Mesothelial cell of epicardium (in vitro differentiated cells): ENCODE measurements around the gene C1orf146. TPM values are rescaled to one million over a fixed set of nuclear protein-coding genes. Genes with fewer than 3 reads are reported as not detected.

ENCODE experiments used
- DNase-seq, 2 experiments: peaks; one replicate each; pipeline ENCODE4 v3.0.0; 2021; ENCODE audit warnings: low spot score in 2 of 2; ENCODE audit not compliant: unreplicated experiment in 2 of 2
- H3K27ac Mint-ChIP-seq: 2 replicates; pipeline ENCODE4 v1.8.0; 2021; ENCODE audit warnings: mixed read lengths
- H3K27me3 Mint-ChIP-seq: 2 replicates; pipeline ENCODE4 v1.8.0; 2021; ENCODE audit warnings: low read depth, mixed read lengths
- H3K36me3 Mint-ChIP-seq: 2 replicates; pipeline ENCODE4 v1.8.0; 2021; ENCODE audit warnings: mixed read lengths
- H3K4me1 Mint-ChIP-seq: 2 replicates; pipeline ENCODE4 v1.8.0; 2021; ENCODE audit warnings: mixed read lengths
- H3K4me3 Mint-ChIP-seq: 2 replicates; pipeline ENCODE4 v1.8.0; 2021; ENCODE audit warnings: mild to moderate bottlenecking, moderate library complexity, mixed read lengths
- H3K9me3 Mint-ChIP-seq: 2 replicates; pipeline ENCODE4 v1.8.0; 2021; ENCODE audit warnings: mixed read lengths
- CTCF ChIP-seq: fragments of 200-600 bp; sonication (generic); IDR thresholded peaks from one replicate; pipeline ENCODE4 v1.5.0; 2021; ENCODE audit warnings: antibody characterized with exemption; ENCODE audit not compliant: unreplicated experiment
- total RNA-seq: library from RNA; stranded (reverse); gene quantifications from 3 replicates; pipeline ENCODE4 v1.2.1, GENCODE V29; 2021

Gene C1orf146
- total RNA-seq, result not detected in 3 replicates

- Mint-ChIP-seq H3K9me3 (no peaks in the 10 kb centered on the region), H3K27ac (no peak within 1 kb of the TSS), H3K4me3 (no peak within 1 kb of the TSS), H3K36me3 (no peaks in the 10 kb centered on the region), H3K27me3 (no peaks in the 10 kb centered on the region), H3K4me1 (no peaks in the 10 kb centered on the region)
- no peak for DNase-seq
- no peak for TF ChIP-seq CTCF
These were observed at the start of gene C1orf146 for GRCh38 chr1:92217721-92218120. TSS of gene C1orf146 (plus strand) at chr1:92217915. CDS start at chr1:92231421, 13,506 bp downstream.

- no peak for DNase-seq
- Mint-ChIP-seq H3K4me1 (no peaks in the 10 kb centered on the region), H3K4me3 (no peak overlapping the region), H3K27ac (no peak overlapping the region), H3K36me3 (peaks cover 7% of the 10 kb centered on the region), H3K27me3 (no peaks in the 10 kb centered on the region), H3K9me3 (peaks cover 3% of the 10 kb centered on the region)
- TF ChIP-seq CTCF, result no peak
These were observed 49.1 kb upstream of the C1orf146 start for GRCh38 chr1:92168657-92169056.

GRCh38 chr1:92169214-92170005 lies 48.3 kb upstream of the C1orf146 start:
- peaks cover 9% of the 10 kb centered on the region for H3K36me3 Mint-ChIP-seq
- H3K27ac Mint-ChIP-seq, result no peak overlapping the region
- no peaks in the 10 kb centered on the region for H3K27me3 Mint-ChIP-seq
- no peak for DNase-seq
- H3K4me3 Mint-ChIP-seq, result no peak overlapping the region
- H3K9me3 Mint-ChIP-seq, result no peaks in the 10 kb centered on the region
- no peaks in the 10 kb centered on the region for H3K4me1 Mint-ChIP-seq
- no peak for TF ChIP-seq CTCF

GRCh38 chr1:92184632-92185031 lies 33.1 kb upstream of the C1orf146 start:
- no peak overlapping the region for H3K4me3 Mint-ChIP-seq
- no peaks in the 10 kb centered on the region for H3K9me3 Mint-ChIP-seq
- no peak for TF ChIP-seq CTCF
- no peak overlapping the region for H3K27ac Mint-ChIP-seq
- H3K36me3 Mint-ChIP-seq, result peaks cover 27% of the 10 kb centered on the region
- H3K27me3 Mint-ChIP-seq, result no peaks in the 10 kb centered on the region
- H3K4me1 Mint-ChIP-seq, result peaks cover 4% of the 10 kb centered on the region
- no peak for DNase-seq

- TF ChIP-seq CTCF, result no peak
- Mint-ChIP-seq H3K4me1 (peaks cover 4% of the 10 kb centered on the region), H3K27ac (no peak overlapping the region), H3K27me3 (no peaks in the 10 kb centered on the region), H3K36me3 (peaks cover 16% of the 10 kb centered on the region), H3K4me3 (no peak overlapping the region), H3K9me3 (no peaks in the 10 kb centered on the region)
- DNase-seq, result no peak
These were observed 31.6 kb upstream of the C1orf146 start for GRCh38 chr1:92186081-92186480.
